Activated CD4-positive, alpha-beta T cell treated with anti-CD3 and anti-CD28 coated beads, Interleukin-10, Interleukin-2, amounts not matched to agents 100 ng/mL and 50 ng/mL, durations not matched to agents 16 hours and 8 hours (primary cell): Measurements from ENCODE around the gene BMPER.

ENCODE experiments used
- DNase-seq: peaks from one replicate; pipeline ENCODE4 v3.0.0-alpha.2; 2020

The BMPER gene

DNA sequence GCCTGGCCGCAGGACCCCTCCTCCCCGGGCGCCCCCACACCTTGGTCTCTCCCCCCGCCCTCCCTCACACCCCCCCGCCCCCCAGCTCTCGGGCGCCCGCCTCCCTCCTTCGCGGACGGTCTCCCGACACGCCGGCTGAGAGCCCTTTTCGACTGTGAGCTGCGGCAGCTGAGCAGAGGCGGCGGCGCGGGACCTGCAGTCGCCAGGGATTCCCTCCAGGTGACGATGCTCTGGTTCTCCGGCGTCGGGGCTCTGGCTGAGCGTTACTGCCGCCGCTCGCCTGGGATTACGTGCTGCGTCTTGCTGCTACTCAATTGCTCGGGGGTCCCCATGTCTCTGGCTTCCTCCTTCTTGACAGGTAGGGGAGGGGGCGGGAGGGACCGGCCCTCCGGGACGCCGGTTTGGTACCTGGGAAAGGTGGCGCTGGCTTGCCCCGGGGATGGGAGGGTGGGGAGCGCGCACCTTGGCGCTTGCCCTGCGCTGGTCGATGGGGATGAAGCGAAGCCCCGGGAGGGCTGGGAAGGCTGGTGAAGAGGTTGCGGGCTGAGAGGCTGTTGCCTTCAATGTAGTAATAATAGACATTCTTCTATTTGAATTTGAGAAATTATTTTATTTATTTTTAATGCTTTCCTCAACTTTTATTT, at the start of gene BMPER:
Gene BMPER, plus strand, starts transcription at position 151 of the 644 bp plus-strand sequence. Its CDS starts 75 bp downstream, at position 226.
- DNase-seq, result peak; percentile 2

DNA sequence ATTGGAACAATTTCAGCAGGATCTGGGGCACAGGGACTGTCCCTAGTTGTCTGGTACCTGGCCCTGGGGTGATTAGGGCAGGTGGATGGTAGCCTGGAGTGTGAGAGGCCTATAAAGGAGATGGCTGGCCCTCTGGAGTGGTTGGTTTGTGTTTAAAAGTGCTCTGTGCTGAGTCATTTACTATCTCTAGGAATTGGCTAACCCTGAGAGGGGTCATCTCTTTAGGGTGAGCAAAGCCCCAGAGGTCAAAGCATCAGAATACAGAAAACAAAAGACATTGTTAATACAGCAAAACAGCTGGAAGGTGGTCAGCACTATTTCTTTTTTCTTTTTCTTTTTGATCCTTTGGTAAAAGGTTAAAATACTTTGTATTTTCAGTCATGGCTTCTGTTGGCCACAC, 43.4 kb upstream of the BMPER start:
- DNase-seq, result no peak

DNA sequence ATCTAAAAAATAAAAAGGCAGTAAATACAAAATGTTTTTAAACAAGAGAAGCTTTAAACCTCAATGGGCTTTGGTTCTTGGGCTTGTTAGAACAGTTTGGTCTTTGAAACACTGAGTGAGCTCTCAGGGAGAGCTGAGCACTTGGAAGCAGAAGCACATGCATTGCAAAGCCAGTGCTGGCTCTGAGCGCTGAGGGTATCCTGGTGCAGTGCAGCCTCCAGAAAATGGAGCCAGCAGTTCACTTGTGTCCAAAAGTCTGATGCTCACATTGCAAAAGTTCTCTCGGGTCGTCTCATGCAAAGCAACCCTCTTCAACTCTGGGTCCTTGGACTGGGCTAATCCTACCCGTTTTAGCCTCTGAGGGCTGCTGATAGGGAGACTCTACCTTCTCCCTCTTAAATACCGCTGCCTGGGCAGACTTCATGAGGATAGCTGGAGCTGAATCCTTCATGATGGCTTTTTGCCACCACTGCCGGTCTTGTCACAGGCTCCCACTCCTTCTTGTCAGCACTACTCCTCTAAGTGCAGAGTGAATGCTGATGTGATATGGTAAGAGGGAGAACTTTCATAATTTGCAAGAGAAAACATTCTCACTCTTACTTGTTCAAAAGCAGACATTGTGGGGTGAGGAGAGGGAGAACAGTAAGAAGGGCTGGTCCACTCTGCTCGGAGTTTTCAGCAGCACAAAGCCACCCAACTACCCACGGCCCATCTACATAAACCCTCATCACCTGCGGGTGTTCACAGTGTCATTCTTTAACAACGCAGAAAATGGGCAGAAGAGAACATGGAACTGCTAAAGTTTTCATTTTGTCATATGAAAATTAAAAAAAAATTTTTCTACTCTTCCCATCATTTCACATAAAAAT, 42.2 kb upstream of the BMPER start:
- DNase-seq, result no peak

DNA sequence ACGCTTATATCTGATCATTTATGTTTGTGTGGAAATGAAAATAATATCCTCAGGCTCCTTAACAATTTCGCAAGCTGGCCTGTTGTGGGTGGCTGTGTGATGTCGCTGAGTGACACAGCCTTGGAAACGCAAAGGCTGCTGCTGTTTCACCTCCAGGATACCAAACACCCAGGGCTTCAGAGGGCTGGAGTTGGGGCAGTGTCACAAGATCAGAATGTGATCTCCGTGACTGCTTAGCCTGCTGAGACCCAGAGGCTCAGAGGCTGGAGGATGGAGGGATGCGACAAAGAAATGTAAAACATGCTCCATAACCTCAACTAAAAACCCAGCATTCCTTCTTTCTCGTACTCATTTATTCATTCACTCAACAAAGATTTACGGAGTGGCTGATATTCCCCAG, 37.2 kb upstream of the BMPER start:
- no peak for DNase-seq

DNA sequence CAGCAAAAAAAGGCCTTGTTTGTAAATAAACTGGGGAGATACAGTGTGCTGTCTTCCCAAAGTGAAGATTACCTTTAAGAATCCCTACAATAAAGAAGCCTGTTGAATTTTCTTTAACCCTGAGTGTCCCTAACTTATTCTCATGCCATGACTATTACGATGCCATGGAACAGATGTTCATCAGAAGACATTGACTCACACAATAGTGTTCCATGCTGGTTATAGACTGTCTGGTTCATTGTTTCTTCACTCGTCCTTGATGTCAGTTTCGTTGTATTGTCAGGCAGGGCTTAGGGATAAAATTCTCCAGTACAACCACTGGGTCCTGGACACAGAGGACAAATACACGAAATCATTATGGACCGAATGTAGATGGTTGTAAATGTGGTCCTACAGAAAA, 36.2 kb upstream of the BMPER start:
- no peak for DNase-seq

DNA sequence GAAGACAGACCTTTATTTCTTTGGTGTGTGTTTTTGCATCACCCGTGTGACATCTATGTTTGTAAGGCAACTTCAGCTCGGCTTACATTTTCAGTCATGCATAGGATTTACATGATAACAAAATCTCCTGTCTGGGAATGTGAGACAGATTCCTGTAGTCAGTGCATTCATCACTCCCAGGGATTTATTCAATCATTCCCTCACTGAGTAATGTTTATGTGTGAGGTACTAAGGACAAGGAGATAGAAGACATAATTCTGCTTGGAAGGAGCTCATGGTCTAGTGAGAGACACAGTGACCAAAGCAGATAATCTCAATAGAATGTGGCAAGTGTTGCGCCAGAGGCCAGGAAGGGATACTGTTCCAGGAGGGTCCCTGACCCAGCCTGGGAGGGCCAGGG, 35.2 kb upstream of the BMPER start:
- DNase-seq, result no peak

DNA sequence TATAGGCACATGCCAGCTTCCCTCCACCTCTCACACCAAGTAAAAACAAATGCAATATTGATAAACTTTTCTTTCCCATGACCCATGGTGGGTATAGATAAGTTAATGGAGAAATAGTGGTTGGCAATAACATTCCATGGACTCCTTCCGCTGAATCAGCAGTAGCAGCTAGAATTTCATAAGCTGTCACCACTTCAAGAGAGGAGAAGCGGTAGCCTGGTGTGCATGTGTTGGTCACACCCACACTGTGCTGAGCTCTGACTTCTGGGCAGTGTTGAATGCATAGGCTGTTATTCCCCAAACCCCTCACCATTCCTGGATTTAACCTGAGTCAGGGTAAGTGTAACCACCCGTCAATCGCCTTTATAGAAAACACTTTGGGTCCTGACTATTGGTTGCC, 32.5 kb upstream of the BMPER start:
- DNase-seq, result no peak

DNA sequence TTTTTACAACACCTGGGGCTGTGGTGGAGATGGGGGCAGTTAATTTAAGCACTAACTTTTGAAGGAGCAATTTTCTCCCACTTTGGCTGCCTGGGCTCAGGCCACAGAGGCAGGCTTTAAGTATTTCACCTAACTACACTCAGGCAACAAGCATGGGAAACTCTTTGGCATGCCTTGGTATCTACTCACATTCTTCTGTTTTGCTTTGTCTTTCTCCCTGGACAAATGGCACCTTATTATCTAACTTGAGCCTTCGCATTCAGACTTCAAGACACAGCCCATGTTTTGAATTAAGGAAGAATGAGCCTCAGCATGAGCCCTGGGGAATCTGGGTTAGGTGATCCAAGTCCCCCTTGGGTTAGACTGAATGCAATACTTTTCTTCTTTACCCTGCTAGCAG, 31.8 kb upstream of the BMPER start:
- DNase-seq, result no peak

DNA sequence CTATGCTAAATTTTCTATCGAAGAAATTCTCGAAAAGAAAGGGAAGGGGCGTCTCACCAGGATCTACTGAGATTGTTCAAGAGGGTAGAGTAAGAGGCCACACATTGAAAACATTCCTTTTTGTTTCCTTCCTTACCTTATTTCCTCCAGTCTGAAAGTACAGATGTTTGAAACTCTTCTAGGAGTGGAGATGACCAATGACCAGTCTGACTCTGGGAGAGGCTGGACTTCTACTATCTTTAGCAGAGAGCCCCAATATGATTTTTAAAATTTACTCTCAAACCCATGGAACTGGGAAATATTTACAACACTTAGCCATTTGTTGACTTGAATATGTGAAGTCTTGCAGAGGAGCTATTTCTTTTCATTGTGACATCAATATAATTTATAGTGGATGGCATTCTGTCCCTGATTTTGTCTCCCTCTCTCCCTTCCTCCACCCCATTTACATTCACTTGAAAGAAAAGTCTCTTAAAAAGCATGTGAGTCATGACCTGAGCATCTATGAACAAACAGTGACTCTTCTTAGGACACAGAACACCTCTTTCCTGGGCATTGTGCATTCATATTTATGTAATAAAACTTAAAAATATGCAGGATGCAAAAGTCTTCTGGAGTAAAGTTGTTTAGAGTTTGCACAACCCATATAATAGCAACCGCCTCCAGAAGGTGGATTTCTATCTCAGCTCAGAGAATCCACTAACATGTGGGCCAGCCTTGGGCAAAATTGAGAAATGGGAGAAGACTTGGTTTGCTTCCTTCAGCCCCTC, 31.2 kb upstream of the BMPER start:
- DNase-seq, result no peak

DNA sequence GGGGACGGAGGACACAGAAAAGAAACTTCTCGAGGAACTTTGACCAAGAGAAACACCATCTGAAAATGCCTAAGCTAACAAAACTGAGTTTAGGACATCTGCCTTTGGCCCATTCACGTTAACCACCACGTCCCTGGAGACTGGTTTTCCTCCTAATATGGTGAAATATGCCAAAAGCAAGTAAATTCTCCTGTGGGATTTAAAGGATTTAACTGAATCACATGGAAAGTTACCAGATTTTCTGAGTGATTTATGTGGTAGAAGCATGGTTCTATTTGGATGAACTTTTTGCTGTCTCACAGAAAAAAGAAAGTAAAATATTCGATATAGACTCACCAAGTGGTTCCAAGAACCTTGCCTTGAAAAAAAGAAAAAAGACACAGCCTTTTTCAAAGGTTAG, 30.4 kb upstream of the BMPER start:
- DNase-seq, result no peak

DNA sequence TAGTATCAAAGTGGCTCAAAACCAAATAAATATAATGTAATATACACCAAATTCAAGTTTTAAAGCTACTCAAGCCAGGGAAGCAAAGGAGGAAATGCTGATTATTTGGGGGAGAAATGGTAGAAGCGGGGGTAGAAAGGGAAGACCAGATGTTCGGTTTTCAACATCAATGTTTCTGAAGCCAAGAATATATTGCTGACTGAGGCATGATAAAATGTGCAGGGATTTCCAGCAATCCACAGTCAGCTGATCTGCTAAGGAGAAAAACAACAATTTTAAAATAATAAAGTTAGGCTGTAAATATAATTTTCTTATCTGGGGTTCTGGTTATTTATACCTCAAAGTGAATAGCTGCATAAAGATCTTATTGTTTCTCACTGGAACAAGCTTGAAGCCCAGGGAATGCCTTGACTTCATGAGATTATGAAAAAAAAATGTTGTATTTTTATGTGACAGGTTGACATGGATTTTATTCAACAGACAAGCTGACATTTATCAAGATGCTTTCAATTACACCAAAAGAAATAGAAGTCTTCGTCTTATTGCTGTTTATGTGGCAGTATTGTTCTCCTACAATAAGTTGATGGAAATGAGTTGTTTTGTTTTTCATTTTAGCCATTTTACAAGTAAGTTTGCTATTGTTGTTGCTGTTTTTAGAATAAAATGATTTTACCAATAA, 28.6 kb upstream of the BMPER start:
- DNase-seq, result no peak

DNA sequence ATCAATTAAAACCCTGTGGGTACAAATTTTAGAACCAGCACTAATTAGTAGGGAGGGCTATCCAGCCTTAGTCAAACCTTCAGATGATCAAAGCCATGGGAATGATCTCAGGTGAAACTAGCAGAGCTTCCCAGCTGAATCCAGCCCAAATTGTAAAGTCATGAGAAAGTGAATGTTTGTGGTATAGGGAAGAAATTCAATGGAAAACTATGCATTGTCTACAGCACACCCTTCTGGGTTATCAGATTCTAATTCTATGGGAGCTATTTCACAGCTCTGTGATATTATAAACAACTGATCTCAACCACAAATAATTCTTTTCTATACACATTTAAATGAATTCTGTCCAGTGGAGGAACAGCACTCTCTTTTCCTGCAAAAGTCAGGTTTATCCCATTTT, 24.6 kb upstream of the BMPER start:
- no peak for DNase-seq

DNA sequence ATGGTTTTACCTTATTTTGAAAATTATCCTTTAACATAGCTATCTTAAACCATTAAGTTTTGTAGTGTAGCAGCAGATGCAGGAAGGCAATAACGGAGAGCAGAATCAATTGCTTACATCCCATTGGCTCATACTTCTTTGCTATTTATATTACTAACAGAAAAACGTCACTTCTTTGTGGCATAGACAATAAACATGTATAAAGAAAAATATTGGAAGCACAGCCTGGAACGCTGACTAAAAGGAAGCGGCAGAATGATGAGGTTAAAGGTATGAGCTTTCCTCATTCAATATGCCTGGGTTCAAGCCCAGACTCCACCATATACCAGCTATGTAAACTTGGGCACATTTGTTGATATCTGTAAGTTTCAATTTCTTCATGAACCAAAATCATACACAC, 24.0 kb upstream of the BMPER start:
- no peak for DNase-seq

DNA sequence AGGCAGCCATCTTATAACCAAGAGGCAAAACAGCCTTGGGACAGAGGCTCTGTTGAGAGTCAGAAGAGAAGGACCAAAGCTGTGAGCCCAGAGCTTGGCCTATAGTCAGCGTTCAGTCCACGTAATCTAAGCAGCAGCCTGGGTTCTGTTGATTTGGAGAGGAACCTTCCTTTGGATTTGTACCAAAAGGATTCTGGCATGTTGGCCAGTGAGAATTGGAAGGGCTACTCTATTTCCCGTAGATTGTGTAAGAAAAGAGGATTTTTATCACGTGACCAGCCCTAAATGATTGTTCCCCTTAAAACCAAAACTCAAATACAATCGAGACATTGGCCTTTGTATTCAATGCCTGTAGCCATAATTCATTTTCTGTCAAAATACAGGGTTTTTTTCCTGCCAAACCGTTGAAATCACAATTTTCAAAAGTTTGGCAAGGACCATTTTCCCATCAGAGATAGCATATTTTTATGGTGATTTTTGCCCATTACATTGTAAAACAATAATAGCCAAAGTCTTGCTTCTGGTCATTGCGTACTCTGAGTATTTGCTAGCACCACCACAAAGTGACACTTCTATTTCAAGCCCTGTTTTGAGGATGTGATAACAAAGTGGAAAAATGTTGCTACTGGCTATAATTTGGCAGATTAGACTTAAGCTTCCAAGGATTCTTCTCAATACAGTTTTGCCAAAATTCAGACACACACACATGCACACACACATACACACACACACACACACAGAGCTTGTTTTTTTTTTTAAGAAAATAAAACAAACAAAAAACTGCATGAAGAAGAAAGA, 23.1 kb upstream of the BMPER start:
- no peak for DNase-seq

DNA sequence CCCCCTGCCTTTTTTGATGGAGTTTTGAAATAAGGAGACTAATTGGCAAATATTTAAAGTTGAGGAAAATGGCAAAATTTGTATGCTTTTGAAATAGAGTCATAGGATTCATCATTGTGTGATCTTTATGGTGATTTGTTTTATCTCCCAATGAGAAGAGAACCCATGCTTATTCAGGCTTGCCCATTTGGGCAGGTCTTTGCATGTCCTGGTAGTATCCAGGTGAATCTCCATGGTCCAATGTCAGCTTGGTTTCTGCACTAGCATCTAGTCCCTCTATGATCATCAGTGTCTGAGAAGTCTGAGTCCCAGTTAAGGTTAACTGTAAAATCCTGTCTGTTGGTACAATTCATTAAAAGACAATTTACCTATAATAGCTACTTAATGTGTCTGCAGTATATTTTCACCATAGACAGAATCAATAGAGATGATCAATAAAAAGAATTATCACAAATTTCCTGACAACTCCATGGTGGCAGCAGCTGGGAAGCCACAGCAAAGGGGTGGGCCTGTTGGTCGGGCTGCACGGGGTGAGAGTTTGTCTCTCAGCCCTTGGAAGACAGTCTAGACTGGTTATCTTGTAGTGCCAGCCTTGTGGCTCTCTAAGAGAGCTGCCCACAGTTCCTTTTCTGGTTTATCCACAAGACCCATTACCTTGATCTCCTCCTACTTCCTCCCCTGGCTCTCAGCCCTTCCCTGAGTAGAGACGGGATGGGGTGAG, 22.2 kb upstream of the BMPER start:
- DNase-seq, result no peak

DNA sequence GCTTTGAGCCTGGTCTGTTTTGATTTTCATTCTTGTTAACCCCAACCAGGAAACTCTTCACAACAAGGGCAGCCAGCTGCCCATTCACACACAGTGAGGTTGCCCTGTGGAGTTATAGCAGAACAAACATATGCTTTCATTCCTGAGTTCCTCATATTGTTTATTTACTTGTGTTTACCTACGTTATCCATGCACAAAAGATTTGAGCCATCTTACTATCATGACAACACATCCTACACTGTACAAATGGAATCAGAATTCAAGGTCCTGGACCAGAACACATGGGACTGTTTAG, 21.7 kb upstream of the BMPER start:
- no peak for DNase-seq

DNA sequence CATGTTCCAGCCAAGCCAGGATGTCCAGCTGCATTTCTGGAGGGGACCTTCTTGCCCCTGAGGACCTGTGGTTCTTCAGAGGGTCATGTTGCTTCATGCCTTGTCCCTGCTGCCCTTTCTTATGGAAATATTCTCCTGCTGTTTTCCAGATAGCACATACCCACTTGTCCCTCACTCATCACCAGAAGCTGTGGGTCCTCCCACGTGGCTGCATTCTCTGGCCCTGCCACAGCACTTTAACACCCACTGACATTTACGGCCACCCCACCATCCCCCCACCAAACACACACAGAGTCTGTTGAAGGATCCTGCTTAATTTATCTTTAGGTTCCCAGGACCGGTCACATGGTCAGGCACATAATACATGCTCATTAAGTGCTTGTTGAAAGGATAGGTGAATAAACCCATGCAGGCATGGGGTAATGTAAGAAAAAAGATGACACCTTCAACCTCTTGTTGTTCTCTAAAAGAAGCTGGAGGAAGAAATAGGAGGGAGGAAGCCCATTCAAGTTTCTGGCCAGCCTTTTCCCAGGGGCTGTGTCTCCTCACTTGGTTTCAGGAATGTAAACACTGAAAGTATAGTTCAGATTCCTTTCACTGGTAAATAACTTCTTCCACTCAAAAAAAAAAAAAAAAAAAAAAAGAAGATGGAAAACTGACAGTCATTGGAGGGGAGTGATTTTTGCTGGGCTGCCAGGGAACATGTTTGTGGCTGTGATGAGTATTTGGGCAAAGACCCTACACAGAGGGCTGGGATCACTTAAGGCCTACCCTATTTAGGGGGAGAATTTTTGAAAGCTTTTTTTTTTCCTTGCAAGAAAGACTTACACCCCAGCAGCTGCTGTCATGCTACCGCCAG, 19.8 kb upstream of the BMPER start:
- no peak for DNase-seq

DNA sequence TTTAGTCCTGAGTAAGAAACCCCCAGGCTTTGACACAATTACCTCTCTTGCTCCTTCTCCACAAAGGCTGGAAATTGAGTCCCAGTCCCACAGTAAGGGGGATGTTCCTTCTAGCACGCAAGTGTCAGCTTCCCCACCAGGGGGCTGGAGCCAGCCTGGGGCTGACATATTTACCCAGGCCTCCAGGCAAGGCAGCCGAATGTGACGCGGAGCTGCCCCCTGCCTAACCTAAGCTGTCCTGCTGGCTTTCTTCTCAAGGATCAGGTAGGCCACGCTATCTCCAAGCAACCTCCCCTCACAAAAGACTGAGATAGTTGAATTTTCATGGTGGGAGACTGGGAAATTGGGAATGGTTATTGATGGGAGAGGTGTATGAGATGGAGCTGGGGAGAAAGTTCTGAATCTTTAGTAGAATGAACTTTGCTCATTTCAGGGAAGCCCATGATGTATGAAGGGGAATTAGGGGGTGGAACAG, 19.2 kb upstream of the BMPER start:
- DNase-seq, result no peak

DNA sequence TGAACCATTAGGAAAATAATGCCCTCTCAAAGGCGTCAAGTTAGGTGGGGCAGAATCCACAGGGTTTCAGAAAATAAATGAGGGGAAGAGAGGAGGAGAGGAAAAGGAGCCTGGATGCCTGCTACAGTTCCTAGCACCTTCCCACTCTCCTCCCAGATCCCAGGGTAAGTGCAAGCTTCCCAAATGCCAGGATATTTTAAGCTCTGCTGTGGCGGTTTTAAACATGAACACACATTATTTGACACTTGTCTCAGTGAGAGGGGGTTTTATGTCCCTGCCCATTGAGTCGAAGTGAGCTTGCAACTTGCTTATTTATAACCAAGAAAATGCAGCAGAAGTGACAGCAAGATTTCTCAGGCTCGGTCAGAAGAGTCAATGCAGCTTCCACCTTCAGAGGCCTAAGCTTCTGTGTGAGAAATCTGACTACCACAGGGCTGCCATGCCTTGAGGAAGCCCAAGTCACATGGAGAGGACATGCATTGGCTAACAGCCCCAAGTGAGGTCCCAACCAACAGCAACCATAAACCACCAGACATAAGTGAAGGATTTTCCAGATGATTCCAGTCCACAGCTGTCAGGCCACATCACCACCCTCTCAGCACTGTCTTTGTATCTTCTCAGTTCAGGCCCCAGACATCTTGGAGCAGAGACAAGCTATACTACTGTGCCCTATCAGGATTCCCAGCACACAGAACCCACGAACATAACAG, 17.9 kb upstream of the BMPER start:
- DNase-seq, result no peak

DNA sequence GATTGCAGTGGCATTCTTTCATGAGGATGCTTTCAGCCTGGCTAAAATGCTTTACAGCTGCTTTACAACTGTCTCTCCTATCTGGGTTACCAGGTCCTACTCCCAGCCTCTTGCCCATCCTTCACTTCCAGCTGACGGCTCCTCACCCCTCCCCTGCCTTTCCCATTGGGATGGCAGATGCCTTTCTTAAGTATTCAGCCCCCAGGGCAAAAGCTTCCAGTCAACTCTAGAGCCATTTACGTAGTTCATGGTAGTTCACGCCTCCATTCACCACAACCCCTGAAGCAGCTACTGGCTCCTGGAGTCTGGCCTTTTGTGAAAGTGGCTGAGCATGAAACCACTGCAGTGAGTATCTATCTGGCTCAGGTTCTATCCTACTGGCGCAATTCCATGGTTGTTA, 17.2 kb upstream of the BMPER start:
- DNase-seq, result no peak
